Right ventricle myocardium superior (tissue), 1 donor: ENCODE data around the gene PPBP. TPM values are rescaled to one million over a fixed set of nuclear protein-coding genes. Genes with fewer than 3 reads are reported as not detected.
A peak's percentile ranks its signal among the peaks of the same experiment; 100 is the strongest.
"Not testable (repeated sequence)": the region's sequence is repeated elsewhere in the genome, so short reads cannot be mapped to it uniquely, and the experiment has no call there.

Experiments
- ATAC-seq: fragments of 200-7000 bp; cut with Tn5 transposase; one replicate; pipeline ENCODE4 v1.9.1; 2020; ENCODE audit warnings: mild to moderate bottlenecking; ENCODE audit not compliant: poor library complexity
- DNase-seq: peaks from one replicate; pipeline ENCODE4 v3.0.0-alpha.2; 2020
- intact Hi-C: fragments of 100-400 bp; cut with DNase I; formaldehyde crosslinking; loops from one replicate; pipeline ENCODE4 v1.11.2; 2022
- total RNA-seq: library from RNA; stranded (reverse); fragmentation: NEBNext Ultra II Directional; extraction: Animal tissue kit (Norgen Biotek cat#: 25700); gene quantifications from one replicate; pipeline ENCODE4 v1.2.1, GENCODE V29; 2021
- donor health status: DM: no; HTN: yes; CAD: no; lungs with severe emphysema.

The PPBP gene
- total RNA-seq, 1 donor from 2014 or later: 0.32 TPM

DNA sequence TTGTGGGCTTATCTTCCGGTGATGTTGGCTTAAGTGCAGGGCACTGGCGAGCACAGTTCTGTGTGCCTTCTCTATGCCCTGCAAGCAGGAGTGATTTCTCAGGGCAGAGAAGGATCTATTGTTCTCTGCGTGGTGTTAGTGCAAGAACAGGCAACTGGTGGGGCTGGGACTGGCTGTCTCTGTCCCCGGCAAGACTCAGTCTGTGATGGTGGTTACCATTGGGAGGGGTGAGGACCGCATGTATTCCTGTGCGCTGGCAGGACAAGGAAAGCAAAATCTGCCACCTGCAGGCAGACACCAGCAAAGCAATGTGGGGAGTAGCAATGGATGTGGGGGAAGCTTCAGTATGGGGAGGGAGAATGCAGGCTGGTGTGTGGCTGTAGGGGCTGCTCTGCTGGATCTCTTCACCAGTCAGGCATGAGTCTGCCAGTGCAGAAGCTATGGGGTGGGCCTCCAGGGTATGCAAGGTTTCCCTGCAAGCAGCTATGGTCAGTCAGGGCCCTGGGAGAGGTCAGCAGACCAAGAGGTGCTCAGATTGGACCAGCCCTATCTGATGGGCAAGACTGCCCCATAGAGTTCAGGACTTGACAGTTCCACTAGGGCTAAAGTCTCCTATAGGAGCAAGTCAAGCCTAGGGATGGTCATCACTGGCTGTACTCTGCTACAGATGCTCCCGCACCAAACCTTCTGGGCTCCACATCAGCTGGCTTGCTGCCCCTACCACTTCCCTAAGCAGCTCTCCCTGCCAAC lies 23.0 kb downstream of the PPBP start:
- DNase-seq (peak; percentile 40), ATAC-seq (no peak)
- intact Hi-C loops: no loop called here

DNA sequence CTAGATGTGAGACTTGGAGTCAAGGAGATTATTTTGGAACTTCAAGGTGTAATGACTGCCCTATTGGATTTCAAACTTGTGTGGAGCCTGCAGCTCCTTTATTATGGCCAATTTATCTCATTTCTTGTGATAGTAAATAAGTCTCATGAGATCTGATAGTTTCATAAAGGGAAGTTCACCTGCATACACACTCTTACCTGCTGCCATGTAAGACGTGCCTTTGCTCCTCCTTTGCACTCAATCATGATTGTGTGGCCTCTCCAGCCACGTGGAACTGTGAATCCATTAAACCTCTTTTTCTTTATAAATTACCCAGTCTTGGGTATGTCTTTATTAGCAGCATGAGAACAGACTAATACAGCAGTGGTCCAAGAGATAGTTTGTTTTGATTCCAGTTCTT lies 25.3 kb downstream of the PPBP start:
- intact Hi-C loops: no loop called here
- no peak for DNase-seq

DNA sequence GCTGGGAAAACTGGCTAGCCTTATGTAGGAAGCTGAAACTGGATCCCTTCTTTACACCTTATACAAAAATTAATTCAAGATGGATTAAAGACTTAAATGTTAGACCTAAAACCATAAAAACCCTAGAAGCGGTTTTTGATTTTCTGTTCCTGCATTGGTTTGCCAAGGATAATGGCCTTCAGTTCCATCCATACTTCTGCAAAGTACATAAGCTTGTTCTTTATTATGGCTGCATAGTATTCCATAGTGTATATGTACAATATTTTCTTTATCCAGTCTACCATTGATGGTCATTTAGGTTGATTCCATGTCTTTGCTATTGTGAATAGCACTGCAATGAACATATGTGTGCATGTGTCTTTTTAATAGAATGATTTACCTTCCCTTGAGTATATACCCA lies 28.9 kb downstream of the PPBP start:
- DNase-seq, intact Hi-C loops, ATAC-seq: not testable (repeated sequence)

More for the DNA sequence above, 25.3 kb downstream of the PPBP start:
- ATAC-seq: no peak

DNA sequence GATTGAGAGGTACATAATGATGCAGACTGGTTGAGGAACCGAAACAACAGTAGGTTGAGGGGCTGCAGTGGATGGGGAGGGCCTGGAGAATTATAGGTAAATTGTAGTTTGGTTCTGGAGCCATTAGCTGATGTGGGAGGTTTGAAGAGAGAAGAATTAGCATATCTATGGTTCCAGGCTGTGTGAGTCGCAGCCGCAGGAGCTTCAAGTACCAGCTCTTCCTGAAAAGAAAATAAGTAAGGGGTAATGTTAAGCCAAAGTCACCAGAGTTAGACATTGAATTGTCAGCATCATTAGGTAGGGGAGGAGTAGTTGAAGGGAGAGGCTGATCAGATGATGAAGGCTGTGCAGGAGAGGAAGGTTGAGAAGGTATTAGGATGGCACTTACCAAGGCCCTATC lies 35.6 kb downstream of the PPBP start:
- ATAC-seq (no peak), DNase-seq (no peak)
- intact Hi-C loops: no loop called here

DNA sequence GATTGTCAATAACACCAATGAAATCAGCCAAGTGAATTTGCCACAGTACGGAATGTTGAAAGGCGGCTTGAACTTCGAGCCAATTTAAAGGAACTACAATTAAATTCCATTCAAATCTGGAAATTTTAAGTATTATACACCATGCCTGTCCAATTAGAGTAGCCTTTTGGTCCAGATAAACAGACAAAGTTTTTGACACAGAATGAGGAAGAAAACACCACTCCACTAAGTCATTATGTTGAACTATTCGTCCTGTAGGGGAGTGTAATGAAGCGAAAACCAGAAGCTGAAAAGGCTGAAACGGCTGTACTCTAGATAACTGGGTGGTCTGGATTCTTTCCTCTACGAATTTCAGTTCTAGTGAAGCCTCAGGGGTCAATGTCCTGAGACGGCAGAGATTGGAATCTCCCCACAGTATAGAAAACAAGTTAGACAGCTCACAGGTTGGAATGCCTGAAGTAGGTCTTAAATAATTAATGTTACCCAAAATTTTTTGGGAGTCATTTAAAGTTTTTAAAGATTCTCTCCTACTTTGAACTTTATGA lies 37.5 kb downstream of the PPBP start:
- DNase-seq, ATAC-seq, intact Hi-C loops: not testable (repeated sequence)

DNA sequence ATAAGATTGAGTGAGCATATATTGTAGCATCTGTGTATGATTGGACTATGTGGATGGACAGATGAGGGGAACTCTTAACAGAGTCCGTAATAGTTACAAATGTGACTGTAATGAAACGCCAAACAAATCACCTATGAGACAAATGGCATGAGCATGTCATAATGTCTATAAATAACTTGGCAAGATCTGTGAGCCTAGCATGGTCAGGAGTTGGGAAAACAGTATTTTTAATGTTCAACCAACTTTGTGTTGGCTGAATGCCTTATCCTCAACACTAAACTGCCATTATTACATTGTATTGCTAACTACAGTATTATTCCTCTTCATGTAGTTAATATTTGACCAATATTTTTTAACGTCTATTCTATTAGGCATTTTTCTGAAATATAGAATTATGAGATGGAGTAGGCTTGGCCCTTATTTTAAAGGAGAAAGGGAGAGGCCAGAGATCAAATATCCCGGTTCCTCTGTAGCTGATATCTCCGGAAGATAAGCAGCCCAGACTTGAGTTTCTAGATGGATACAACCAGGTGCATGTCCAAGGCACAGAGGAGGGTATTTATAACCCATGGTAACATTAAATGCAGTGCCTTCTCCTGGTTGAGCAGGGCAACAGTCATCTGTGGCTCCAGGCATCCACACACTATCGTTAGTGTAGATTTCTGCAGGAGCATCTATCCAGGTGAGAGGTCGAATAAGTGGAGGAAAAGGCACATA lies 38.8 kb downstream of the PPBP start:
- intact Hi-C loops: no loop called here
- ATAC-seq: no peak

DNA sequence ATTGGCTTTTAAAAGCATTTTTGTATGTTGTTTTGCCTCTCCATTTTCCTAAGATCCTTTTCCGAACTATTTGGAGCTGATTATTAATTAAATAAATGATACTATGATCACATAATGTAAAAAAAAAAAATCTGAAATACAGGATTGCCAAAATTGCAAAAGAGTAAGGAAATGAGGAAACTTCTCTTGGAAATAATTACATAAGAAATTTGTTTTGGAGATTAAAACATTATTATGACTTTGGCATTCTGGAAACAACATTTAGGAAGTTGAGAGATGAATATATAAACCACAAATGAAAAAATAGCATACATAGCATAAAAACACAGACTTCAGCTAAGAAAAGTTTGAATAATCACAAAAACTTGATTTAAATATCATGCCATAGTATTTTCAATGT lies 39.7 kb downstream of the PPBP start:
- DNase-seq: no peak
- no peak for ATAC-seq
- intact Hi-C loops: no loop called here

More for the DNA sequence above, 38.8 kb downstream of the PPBP start:
- no peak for DNase-seq

DNA sequence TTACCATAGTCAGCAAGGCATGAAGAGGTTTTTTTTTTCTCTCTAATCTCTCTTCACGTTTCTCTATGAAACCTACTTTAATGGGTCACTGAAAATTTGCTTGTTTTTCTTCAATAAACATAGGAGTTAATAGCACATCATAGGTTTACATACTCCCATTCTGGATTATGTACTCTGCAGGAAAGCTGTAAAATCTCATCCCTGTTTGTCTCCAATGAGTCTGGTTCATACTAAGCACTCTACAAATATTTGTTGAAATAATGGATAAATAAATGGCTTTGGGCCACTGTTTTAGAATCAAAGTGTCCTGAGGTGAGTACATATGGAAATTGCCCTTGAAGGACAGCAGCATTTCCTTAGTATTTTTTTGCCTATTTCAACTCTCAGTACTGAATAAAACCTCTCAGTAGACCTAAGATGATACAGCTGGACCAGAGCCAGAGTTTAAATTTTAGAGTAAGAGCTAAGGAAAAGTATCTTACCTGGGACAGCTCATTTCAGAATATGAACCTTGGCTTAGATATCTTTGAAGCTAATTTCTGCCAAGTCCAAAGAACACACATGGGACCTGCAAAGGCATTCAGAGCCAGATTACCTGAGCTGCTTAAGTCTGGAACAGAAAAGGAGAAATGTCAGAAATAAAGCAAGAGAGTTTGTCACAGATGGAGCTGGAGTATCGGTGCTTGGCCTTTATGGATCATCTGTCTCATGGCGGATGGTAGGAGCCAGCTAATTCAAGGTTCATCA lies 40.6 kb downstream of the PPBP start:
- intact Hi-C loops: no loop called here
- ATAC-seq: no peak
- DNase-seq: no peak

DNA sequence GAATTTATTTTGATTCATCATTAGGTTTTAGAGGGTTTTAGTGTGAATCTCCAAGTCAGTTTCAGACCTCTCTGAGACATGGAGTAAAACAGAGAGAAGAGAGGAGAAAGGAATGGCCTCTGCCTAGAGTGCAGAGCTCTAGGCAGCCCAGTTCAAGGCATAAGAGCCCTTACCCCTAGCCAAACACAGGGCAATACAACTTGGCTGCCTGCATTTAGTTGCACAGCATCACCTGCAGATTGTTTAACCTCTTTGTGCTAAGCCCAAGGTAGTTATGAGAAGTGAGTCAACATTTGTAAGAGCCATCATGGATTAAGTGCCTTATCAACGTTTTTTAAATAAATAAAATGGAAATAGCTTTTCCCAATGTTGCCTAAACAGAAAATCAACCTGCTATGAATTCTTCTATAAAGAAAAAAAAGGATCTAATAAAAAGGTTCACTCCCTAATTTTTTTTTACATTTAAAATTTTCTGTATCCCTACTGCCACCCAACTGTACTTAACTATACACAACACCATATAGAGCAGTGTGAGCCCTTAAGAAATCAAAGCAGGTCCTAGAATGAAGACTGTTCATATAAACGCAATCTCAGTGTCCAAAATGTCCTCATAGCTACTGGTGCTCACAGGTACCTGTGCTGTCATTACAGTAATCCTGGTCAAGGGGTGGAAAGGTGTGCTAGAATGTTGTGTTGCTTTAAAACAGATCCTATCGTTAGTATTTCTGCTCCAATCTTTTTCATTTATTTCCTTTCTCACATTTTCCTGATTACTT lies 42.1 kb downstream of the PPBP start:
- DNase-seq (no peak), ATAC-seq (no peak)
- intact Hi-C loops: no loop called here

DNA sequence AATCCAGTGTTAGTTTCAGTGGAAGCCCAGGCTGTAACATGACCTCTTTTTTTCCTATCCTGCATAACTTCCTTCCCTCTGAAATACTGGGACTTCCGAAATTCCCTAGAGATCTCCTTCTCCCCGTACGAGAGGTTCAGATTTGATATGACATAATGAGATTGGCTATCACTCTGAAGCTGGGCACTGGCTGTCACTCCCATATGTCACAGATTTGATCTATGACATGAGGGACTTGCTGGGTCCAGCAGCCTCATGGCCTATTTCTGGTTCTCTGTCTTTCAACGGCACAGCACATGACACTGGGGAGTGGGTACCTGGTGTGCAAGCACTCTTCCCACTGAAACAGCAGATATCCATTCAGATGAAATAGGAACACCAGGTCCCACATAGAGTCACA lies 42.9 kb downstream of the PPBP start:
- ATAC-seq (no peak), DNase-seq (no peak)
- intact Hi-C loops: no loop called here

DNA sequence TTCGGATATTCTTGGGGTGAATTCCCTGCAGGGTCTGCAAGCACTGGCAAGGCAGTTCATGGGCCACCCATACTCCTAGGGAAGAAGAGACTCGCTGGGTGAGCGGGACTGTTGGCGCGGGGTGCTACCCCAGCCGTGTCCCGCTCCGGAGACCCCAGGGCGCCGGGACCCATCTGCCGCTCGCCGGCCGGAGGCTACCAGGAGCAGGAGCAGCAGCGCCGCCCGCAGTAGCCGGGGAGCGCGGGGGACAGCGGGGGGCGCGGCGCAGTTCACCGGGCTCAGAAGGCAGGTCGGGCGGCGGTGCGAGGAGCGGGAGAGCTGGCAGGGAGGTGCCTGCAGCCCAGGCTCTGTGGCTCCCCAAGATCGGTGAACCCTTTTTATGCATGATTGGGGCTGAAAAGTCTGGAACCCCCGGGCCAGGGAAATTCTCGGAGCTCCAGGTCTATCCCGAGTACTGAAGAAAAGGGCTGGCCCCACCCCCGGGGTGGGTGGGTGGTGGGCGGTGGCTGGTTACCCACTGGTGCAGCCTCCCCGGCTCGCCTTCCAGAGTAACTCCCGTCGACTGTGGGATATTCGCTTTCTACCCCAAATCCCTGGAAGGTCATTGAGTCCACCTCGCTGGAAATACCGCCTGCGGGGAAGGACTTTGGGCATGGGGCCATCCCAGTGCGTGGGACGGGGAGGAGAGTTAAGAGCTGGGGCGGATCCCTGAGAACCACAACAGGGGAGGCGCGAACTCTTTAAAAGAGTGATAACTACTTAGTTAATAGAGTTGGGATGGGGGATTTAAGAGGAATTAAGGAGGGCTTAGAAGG lies 43.7 kb downstream of the PPBP start:
- ATAC-seq (peak; percentile 22), DNase-seq (peak; percentile 44)
- intact Hi-C loops: no loop called here

DNA sequence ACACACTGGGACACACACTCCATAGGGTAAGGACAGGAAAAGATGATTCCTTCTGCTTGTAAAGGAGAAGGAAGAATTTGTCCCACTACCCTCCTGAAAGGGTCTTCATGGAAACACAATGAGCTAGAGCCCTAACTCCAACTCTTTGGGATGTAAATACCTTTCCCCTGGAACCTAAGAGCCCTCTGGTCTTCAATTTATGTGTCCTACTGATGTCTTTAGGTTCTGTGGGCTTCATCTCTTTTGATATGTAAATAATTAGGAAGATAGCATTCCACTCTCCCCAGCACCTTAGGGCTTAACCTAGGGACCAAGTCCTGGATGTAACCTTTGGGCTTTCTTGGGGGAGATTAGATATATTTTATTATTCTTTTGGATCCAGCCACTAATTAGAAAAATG lies 44.4 kb downstream of the PPBP start:
- no peak for DNase-seq
- intact Hi-C loops: no loop called here

DNA sequence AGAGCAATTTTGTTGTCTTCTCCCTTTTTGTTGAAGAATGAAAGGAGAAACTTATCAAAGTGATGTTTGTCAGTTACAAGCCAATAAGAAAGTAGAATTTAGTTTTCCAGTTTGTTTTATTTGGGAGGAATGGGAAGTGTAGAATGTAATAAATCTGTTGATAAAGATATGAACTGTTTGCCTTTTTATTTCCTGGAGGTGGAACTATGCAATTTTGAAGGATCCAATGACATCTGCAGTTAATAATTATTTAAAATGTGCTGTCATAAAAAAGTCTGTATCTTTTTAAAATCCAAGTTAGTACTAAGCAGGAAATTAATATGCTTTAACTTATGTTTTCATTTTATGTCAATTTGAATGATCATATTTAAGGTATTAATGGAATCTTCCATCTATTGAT lies 51.0 kb downstream of the PPBP start:
- intact Hi-C loops: no loop called here
- ATAC-seq (no peak), DNase-seq (no peak)

More for the DNA sequence above, 44.4 kb downstream of the PPBP start:
- ATAC-seq: no peak

Other genes with a start within 250 kb of the PPBP start
- not detected for gene CXCL8, start 247.6 kb downstream of the PPBP start, total RNA-seq
- not detected for gene CXCL6, start 151.5 kb downstream of the PPBP start, total RNA-seq
- gene PF4V1, start 134.9 kb downstream of the PPBP start, total RNA-seq: not detected
- 0.81 TPM for gene CXCL1, start 118.8 kb downstream of the PPBP start, total RNA-seq
- gene PF4, start 6.2 kb downstream of the PPBP start, total RNA-seq: not detected
- gene CXCL5, start 10.5 kb upstream of the PPBP start, total RNA-seq: 0.11 TPM
- 0.75 TPM for gene CXCL3, start 50.5 kb upstream of the PPBP start, total RNA-seq
- gene CXCL2, start 111.0 kb upstream of the PPBP start, total RNA-seq: 7.4 TPM
- 9.1 TPM for gene MTHFD2L, start 169.9 kb upstream of the PPBP start, total RNA-seq